Activated naive CD8-positive, alpha-beta T cell treated with anti-CD3 and anti-CD28 coated beads, Interleukin-2, amount 10 ng/mL, durations not matched to agents 7 days and 5 days (primary cell): ENCODE measurements around the gene FPGS. TPM values are rescaled to one million over a fixed set of nuclear protein-coding genes. Genes with fewer than 3 reads are reported as not detected.
"Not testable (repeated sequence)": the region's sequence is repeated elsewhere in the genome, so short reads cannot be mapped to it uniquely, and the experiment has no call there.

Source experiments
- ATAC-seq: fragments of 150-1000 bp; cut with Tn5 transposase; one replicate; pipeline ENCODE4 v1.10.0; 2021; ENCODE audit warnings: low read depth, moderate library complexity
- POLR2A ChIA-PET: fragments of 350-600 bp; sonication (Branson Sonifier 250); formaldehyde crosslinking; loops from one replicate; lab custom pipeline; 2021; ENCODE audit warnings: antibody characterized with exemption; lab: Charles Lee
- DNase-seq: peaks from one replicate; pipeline ENCODE4 v3.0.0; 2021
- H3K27ac Mint-ChIP-seq: one replicate; pipeline ENCODE4 v1.8.0; 2022; ENCODE audit warnings: mild to moderate bottlenecking, mixed read lengths
- H3K27me3 Mint-ChIP-seq: one replicate; pipeline ENCODE4 v1.8.0; 2022; ENCODE audit warnings: mild to moderate bottlenecking, moderate library complexity, mixed read lengths
- H3K36me3 Mint-ChIP-seq: one replicate; pipeline ENCODE4 v1.8.0; 2021; ENCODE audit warnings: mild to moderate bottlenecking, mixed read lengths
- H3K4me1 Mint-ChIP-seq: one replicate; pipeline ENCODE4 v1.8.0; 2021; ENCODE audit warnings: mixed read lengths
- H3K4me3 Mint-ChIP-seq: one replicate; pipeline ENCODE4 v1.8.0; 2022; ENCODE audit warnings: mild to moderate bottlenecking, moderate library complexity, mixed read lengths
- H3K9me3 Mint-ChIP-seq: one replicate; pipeline ENCODE4 v1.8.0; 2021; ENCODE audit warnings: mixed read lengths
- total RNA-seq, 2 experiments: library from RNA; stranded (reverse); gene quantifications; one replicate each; pipeline ENCODE4 v1.2.3, GENCODE V29; 2021

FPGS gene
- total RNA-seq, 2 experiments from 2014 or later = 108 to 109 TPM

- ATAC-seq = no peak
- Mint-ChIP-seq H3K9me3 (no peaks in the 10 kb centered on the region), H3K36me3 (no peaks in the 10 kb centered on the region), H3K4me1 (peaks cover 5% of the 10 kb centered on the region), H3K27ac (no peak overlapping the region), H3K4me3 (no peak overlapping the region), H3K27me3 (no peaks in the 10 kb centered on the region)
- no peak for DNase-seq
- POLR2A ChIA-PET = no interaction called here
These were observed 25.8 kb downstream of the FPGS start for GRCh38 chr9:127828262-127829031.

- POLR2A ChIA-PET = no interaction called here
These were observed 26.7 kb downstream of the FPGS start for GRCh38 chr9:127829205-127829906.

GRCh38 chr9:127832248-127832647 is 29.6 kb downstream of the FPGS start:
- peak overlapping the region; percentile 90 for H3K27ac Mint-ChIP-seq
- ATAC-seq = peak; percentile 80

More at GRCh38 chr9:127829205-127829906, 26.7 kb downstream of the FPGS start:
- DNase-seq (no peak), ATAC-seq (no peak)
- Mint-ChIP-seq H3K4me3 (no peak overlapping the region), H3K27me3 (no peaks in the 10 kb centered on the region), H3K4me1 (peaks cover 5% of the 10 kb centered on the region), H3K9me3 (no peaks in the 10 kb centered on the region), H3K27ac (no peak overlapping the region), H3K36me3 (no peaks in the 10 kb centered on the region)

GRCh38 chr9:127833555-127833954 is 30.9 kb downstream of the FPGS start:
- Mint-ChIP-seq H3K36me3 (no peaks in the 10 kb centered on the region), H3K27ac (no peak overlapping the region), H3K4me3 (no peak overlapping the region), H3K4me1 (peaks cover 7% of the 10 kb centered on the region), H3K9me3 (no peaks in the 10 kb centered on the region), H3K27me3 (no peaks in the 10 kb centered on the region)
- no peak for ATAC-seq
- POLR2A ChIA-PET = interaction anchor here (0.7 kb wide), 2 partner anchors 37 to 264 kb away, joined by 4 read pairs; no protein-coding TSS in a partner anchor
- no peak for DNase-seq

More at GRCh38 chr9:127832248-127832647, 29.6 kb downstream of the FPGS start:
- Mint-ChIP-seq H3K4me1 (peaks cover 7% of the 10 kb centered on the region), H3K9me3 (no peaks in the 10 kb centered on the region), H3K4me3 (peak overlapping the region; percentile 73), H3K27me3 (no peaks in the 10 kb centered on the region), H3K36me3 (no peaks in the 10 kb centered on the region)
- POLR2A ChIA-PET = interaction anchor here (1.5 kb wide), 1 partner anchor 46 kb away, joined by 4 read pairs; the partner anchor contains the start of gene CDK9
- DNase-seq = no peak

- peaks cover 7% of the 10 kb centered on the region for H3K4me1 Mint-ChIP-seq
- ATAC-seq (no peak), DNase-seq (no peak)
- POLR2A ChIA-PET = no interaction called here
- no peak overlapping the region for H3K27ac Mint-ChIP-seq
- H3K36me3 Mint-ChIP-seq = no peaks in the 10 kb centered on the region
- H3K9me3 Mint-ChIP-seq = no peaks in the 10 kb centered on the region
- H3K4me3 Mint-ChIP-seq = no peak overlapping the region
- no peaks in the 10 kb centered on the region for H3K27me3 Mint-ChIP-seq
These were observed 33.4 kb downstream of the FPGS start for GRCh38 chr9:127835991-127836516.

- DNase-seq, H3K9me3 Mint-ChIP-seq, H3K4me3 Mint-ChIP-seq, H3K27me3 Mint-ChIP-seq, ATAC-seq, H3K27ac Mint-ChIP-seq, H3K4me1 Mint-ChIP-seq, H3K36me3 Mint-ChIP-seq: not testable (repeated sequence)
- POLR2A ChIA-PET = interaction anchor here (0.6 kb wide), 1 partner anchor 12 kb away, joined by 4 read pairs; no protein-coding TSS in a partner anchor
These were observed 33.9 kb downstream of the FPGS start for GRCh38 chr9:127836561-127836960.

- no peak overlapping the region for H3K27ac Mint-ChIP-seq
These were observed 34.7 kb downstream of the FPGS start for GRCh38 chr9:127837346-127837745.

GRCh38 chr9:127838375-127839078 is 35.8 kb downstream of the FPGS start:
- Mint-ChIP-seq H3K27ac (no peak overlapping the region), H3K36me3 (no peaks in the 10 kb centered on the region), H3K27me3 (no peaks in the 10 kb centered on the region), H3K4me1 (peaks cover 1% of the 10 kb centered on the region), H3K9me3 (no peaks in the 10 kb centered on the region), H3K4me3 (no peak overlapping the region)
- DNase-seq (no peak), ATAC-seq (no peak)
- POLR2A ChIA-PET = interaction anchor here (1.0 kb wide), 1 partner anchor 19 kb away, joined by 3 read pairs; no protein-coding TSS in a partner anchor

More at GRCh38 chr9:127837346-127837745, 34.7 kb downstream of the FPGS start:
- POLR2A ChIA-PET = interaction anchor here (0.6 to 1.1 kb wide), 2 partner anchors 13 to 102 kb away, joined by 3 to 4 read pairs; partner anchors contain the start of gene TOR2A
- ATAC-seq = no peak
- DNase-seq = no peak
- Mint-ChIP-seq H3K36me3 (no peaks in the 10 kb centered on the region), H3K27me3 (no peaks in the 10 kb centered on the region), H3K4me3 (no peak overlapping the region), H3K9me3 (no peaks in the 10 kb centered on the region), H3K4me1 (peaks cover 4% of the 10 kb centered on the region)

- Mint-ChIP-seq H3K4me1 (no peaks in the 10 kb centered on the region), H3K9me3 (no peaks in the 10 kb centered on the region), H3K36me3 (no peaks in the 10 kb centered on the region), H3K4me3 (no peak overlapping the region), H3K27ac (peak overlapping the region; percentile 25), H3K27me3 (no peaks in the 10 kb centered on the region)
- no peak for DNase-seq
- no peak for ATAC-seq
- POLR2A ChIA-PET = no interaction called here
These were observed 38.6 kb downstream of the FPGS start for GRCh38 chr9:127841087-127841835.

GRCh38 chr9:127844821-127845359 is 42.2 kb downstream of the FPGS start:
- Mint-ChIP-seq H3K36me3 (peaks cover 18% of the 10 kb centered on the region), H3K4me3 (no peak overlapping the region), H3K9me3 (peaks cover 8% of the 10 kb centered on the region), H3K4me1 (peaks cover 3% of the 10 kb centered on the region), H3K27ac (no peak overlapping the region), H3K27me3 (no peaks in the 10 kb centered on the region)
- POLR2A ChIA-PET = interaction anchor here (1.2 kb wide), 1 partner anchor 9 kb away, joined by 3 read pairs; no protein-coding TSS in a partner anchor
- ATAC-seq = no peak
- no peak for DNase-seq

- H3K27me3 Mint-ChIP-seq, DNase-seq, H3K27ac Mint-ChIP-seq, ATAC-seq, H3K4me1 Mint-ChIP-seq, H3K4me3 Mint-ChIP-seq: not testable (repeated sequence)
- peaks cover 11% of the 10 kb centered on the region for H3K9me3 Mint-ChIP-seq
- POLR2A ChIA-PET = interaction anchor here (1.2 kb wide), 1 partner anchor 8 kb away, joined by 3 read pairs; no protein-coding TSS in a partner anchor
- H3K36me3 Mint-ChIP-seq = peaks cover 21% of the 10 kb centered on the region
These were observed 42.9 kb downstream of the FPGS start for GRCh38 chr9:127845619-127846018.
